Upper lobe of right lung (tissue), 1 donor: ENCODE data around the gene DNAJB14. TPM values are rescaled to one million over a fixed set of nuclear protein-coding genes. Genes with fewer than 3 reads are reported as not detected.

ENCODE experiments used
- ATAC-seq: fragments of 200-7000 bp; cut with Tn5 transposase; one replicate; pipeline ENCODE4 v1.9.1; 2020; ENCODE audit warnings: mild to moderate bottlenecking, moderate library complexity
- DNase-seq: peaks from one replicate; pipeline ENCODE4 v3.0.0-alpha.2; 2020
- H3K27ac ChIP-seq: fragments of 200-600 bp; one replicate; pipeline ENCODE4 v1.8.0; 2022
- H3K27me3 ChIP-seq: fragments of 200-600 bp; one replicate; pipeline ENCODE4 v1.8.0; 2022; ENCODE audit warnings: mild to moderate bottlenecking
- H3K36me3 ChIP-seq: fragments of 200-600 bp; one replicate; pipeline ENCODE4 v1.8.0; 2022
- H3K4me1 ChIP-seq: fragments of 200-600 bp; one replicate; pipeline ENCODE4 v1.8.0; 2022
- H3K4me3 ChIP-seq: fragments of 200-600 bp; one replicate; pipeline ENCODE4 v1.8.0; 2022; ENCODE audit warnings: mild to moderate bottlenecking
- H3K9me3 ChIP-seq: fragments of 200-600 bp; one replicate; pipeline ENCODE4 v1.8.0; 2022
- intact Hi-C: fragments of 100-400 bp; cut with DNase I; formaldehyde crosslinking; loops from one replicate; pipeline ENCODE4 v1.11.0; 2022
- total RNA-seq: library from RNA; stranded (reverse); fragmentation: NEBNext Ultra II Directional; extraction: Animal tissue kit (Norgen Biotek cat#: 25700); gene quantifications from one replicate; pipeline ENCODE4 v1.2.1, GENCODE V29; 2021
- TF ChIP-seq, protein P1 (sequence below): fragments of 200-600 bp; IDR thresholded peaks from one replicate; pipeline ENCODE4 v1.8.0; 2022; ENCODE audit warnings: antibody characterized with exemption
- donor health status: DM: no; HTN: yes; CAD: no; lungs with severe emphysema.

Gene DNAJB14
- total RNA-seq, 1 donor from 2014 or later: 61.7 TPM

DNA sequence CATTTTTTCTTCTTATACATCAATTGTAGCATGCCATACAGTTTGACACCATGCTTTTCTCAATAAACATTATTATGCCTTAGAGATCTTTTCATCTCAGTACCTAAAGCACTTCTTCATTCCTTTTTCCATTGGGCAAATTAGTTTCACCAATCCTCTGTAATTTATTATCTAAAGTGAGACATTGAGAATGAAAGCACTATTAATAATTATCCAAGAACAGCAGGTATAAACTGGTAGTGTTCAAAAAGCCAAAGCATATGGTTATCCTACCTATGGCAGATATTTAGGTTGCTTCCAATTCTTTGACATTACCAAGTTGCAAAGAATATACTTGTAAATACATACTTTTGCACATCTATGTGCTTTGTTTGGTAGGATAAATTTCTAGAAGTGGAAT lies 67.8 kb downstream of the DNAJB14 start:
- no peaks in the 10 kb centered on the region for H3K9me3 ChIP-seq
- H3K4me3 ChIP-seq: no peak overlapping the region
- ATAC-seq: no peak
- intact Hi-C loops: no loop called here
- H3K27ac ChIP-seq: no peak overlapping the region
- DNase-seq: no peak
- no peaks in the 10 kb centered on the region for H3K4me1 ChIP-seq
- peaks cover 75% of the 10 kb centered on the region for H3K36me3 ChIP-seq
- H3K27me3 ChIP-seq: no peaks in the 10 kb centered on the region
- TF ChIP-seq, protein P1, sequence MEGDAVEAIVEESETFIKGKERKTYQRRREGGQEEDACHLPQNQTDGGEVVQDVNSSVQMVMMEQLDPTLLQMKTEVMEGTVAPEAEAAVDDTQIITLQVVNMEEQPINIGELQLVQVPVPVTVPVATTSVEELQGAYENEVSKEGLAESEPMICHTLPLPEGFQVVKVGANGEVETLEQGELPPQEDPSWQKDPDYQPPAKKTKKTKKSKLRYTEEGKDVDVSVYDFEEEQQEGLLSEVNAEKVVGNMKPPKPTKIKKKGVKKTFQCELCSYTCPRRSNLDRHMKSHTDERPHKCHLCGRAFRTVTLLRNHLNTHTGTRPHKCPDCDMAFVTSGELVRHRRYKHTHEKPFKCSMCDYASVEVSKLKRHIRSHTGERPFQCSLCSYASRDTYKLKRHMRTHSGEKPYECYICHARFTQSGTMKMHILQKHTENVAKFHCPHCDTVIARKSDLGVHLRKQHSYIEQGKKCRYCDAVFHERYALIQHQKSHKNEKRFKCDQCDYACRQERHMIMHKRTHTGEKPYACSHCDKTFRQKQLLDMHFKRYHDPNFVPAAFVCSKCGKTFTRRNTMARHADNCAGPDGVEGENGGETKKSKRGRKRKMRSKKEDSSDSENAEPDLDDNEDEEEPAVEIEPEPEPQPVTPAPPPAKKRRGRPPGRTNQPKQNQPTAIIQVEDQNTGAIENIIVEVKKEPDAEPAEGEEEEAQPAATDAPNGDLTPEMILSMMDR: no peak

DNA sequence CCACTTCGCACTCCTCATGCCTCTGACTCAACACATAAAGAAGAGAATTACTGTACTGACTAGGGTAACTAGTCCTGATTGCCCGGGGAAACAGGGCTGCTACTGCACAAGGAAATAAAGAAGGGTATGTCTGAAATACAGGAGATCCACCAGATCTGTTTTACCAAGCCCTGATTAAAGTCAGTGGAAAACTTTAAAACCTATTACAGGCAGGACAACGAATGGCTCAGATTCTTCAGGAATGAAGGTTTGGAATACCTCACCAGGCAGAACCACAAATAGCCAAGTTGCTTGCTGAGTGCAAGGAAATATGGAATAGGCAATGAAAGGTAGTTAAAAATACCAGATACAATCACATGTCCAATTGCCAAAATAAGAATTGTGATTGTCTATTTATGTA lies 69.5 kb downstream of the DNAJB14 start:
- TF ChIP-seq, protein P1: no peak
- H3K27me3 ChIP-seq: no peaks in the 10 kb centered on the region
- no peak overlapping the region for H3K27ac ChIP-seq
- H3K36me3 ChIP-seq: peaks cover 60% of the 10 kb centered on the region
- ATAC-seq: no peak
- H3K4me1 ChIP-seq: no peaks in the 10 kb centered on the region
- no peak for DNase-seq
- intact Hi-C loops: no loop called here
- H3K9me3 ChIP-seq: no peaks in the 10 kb centered on the region
- H3K4me3 ChIP-seq: no peak overlapping the region

DNA sequence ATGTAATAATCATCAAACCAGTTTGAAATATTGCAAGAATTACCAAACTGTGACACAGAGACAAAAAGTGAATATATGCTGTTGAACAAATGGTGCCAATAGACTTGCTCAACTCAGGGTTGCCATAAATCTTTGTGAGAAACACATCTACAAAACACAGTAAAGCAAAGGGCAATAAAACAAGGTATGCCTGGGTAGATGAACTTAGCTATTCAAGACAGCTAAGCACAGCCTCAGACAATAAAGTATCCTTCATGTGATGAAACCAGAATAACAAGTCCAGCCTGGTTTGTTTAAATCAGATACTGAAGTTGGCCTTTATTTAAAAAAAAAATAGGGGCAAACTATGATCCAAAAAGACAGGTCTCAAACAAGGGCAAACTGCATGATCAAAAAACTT lies 71.3 kb downstream of the DNAJB14 start:
- no peaks in the 10 kb centered on the region for H3K27me3 ChIP-seq
- H3K9me3 ChIP-seq: no peaks in the 10 kb centered on the region
- no peak overlapping the region for H3K27ac ChIP-seq
- peaks cover 41% of the 10 kb centered on the region for H3K36me3 ChIP-seq
- no peaks in the 10 kb centered on the region for H3K4me1 ChIP-seq
- DNase-seq (no peak), ATAC-seq (no peak)
- TF ChIP-seq, protein P1: no peak
- intact Hi-C loops: no loop called here
- no peak overlapping the region for H3K4me3 ChIP-seq

DNA sequence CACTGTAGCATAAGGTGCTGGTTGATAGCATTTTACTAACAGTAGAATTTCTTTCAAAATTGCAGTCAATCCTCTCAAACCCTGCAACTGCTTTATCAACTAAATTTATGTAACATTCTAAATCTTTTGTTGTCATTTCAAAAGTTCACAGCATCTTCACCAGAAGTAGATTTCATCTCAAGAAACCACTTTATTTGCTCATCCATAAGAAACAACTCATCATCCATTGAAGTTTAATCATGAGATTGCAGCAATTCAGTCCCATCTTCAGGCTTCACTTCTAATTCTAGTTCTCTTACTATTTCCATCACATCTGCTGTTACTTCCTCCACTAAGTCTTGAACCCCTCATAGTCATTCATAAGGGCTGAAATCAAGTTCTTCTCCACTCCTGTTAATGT lies 73.8 kb downstream of the DNAJB14 start:
- H3K9me3 ChIP-seq: no peaks in the 10 kb centered on the region
- ATAC-seq (no peak), DNase-seq (no peak)
- H3K36me3 ChIP-seq: peaks cover 17% of the 10 kb centered on the region
- H3K27me3 ChIP-seq: no peaks in the 10 kb centered on the region
- no peaks in the 10 kb centered on the region for H3K4me1 ChIP-seq
- no peak overlapping the region for H3K27ac ChIP-seq
- TF ChIP-seq, protein P1: no peak
- H3K4me3 ChIP-seq: no peak overlapping the region
- intact Hi-C loops: no loop called here

DNA sequence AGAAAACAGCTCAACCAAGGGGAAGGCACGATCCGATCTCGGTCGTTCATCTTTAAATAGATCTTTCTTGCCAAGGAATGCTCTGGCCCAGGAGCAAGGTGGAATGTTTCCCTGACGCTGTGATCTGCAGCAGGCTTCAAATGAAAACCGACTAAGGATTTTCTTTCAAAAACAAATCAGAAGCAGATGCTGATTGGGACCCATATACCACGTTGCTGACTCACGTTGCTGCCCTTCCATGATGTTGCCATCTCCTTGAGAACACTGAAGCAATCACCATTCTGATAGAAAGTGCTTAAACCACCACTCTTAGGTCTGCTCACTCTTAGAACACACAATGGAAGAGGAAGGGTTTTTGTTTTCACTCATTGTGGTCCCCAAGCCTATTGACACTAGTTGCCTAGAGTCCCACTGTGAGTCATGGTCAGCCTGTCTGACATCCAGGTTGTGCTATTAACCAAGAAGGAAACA lies 78.3 kb downstream of the DNAJB14 start:
- Histone ChIP-seq H3K4me1 (no peaks in the 10 kb centered on the region), H3K27ac (no peak overlapping the region), H3K27me3 (no peaks in the 10 kb centered on the region), H3K36me3 (no peaks in the 10 kb centered on the region), H3K4me3 (no peak overlapping the region), H3K9me3 (no peaks in the 10 kb centered on the region)
- intact Hi-C loops: no loop called here
- TF ChIP-seq, protein P1: no peak
- ATAC-seq (no peak), DNase-seq (no peak)

DNA sequence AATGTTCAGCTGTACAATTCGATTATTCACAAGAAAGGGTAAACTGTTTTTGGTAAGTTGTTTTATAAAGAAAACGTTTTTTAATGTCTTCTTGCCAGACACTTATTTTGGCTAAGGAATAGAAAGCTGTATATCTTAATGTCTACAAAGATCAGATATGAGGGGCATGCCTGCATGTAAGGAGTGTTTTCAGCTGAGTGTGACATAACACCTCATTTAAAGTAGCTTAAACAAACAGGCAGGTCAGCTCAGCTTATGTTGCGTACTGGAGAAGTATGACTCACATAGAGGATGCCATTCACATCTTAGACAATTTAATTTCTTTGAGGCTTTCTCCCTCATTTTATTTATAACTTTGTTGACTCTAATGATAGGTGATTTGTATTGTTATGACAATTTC lies 82.6 kb downstream of the DNAJB14 start:
- intact Hi-C loops: no loop called here
- TF ChIP-seq, protein P1: no peak
- Histone ChIP-seq H3K9me3 (no peaks in the 10 kb centered on the region), H3K27me3 (no peaks in the 10 kb centered on the region), H3K4me1 (no peaks in the 10 kb centered on the region), H3K27ac (no peak overlapping the region), H3K4me3 (no peak overlapping the region), H3K36me3 (no peaks in the 10 kb centered on the region)
- ATAC-seq: no peak
- DNase-seq: no peak
